Esophagus squamous epithelium (tissue), 5 donors: ENCODE results near the gene GNPTAB. TPM values are rescaled to one million over a fixed set of nuclear protein-coding genes. Genes with fewer than 3 reads are reported as not detected.
A peak's percentile ranks its signal among the peaks of the same experiment; 100 is the strongest.

ENCODE experiments used
- DNase-seq: peaks from one replicate; lab custom pipeline; 2025; lab: John Stamatoyannopoulos, UW
- H3K27ac ChIP-seq, 4 donors: fragments of 200-600 bp; sonication (generic); one replicate each; pipeline ENCODE4 v1.5.1; 2016 to 2019; ENCODE audit warnings: mild to moderate bottlenecking in 1 of 4
- H3K27me3 ChIP-seq, 4 donors: fragments of 200-600 bp; sonication (generic); 1 replicate in 3 of 4; 2 replicates in 1 of 4; pipeline versions ENCODE4 v1.5.1 to v1.6.0; 2017 to 2021; ENCODE audit warnings: antibody characterized with exemption in 1 of 4
- H3K36me3 ChIP-seq, 3 donors: fragments of 200-600 bp; sonication (generic); one replicate each; pipeline ENCODE4 v1.5.1; 2016 to 2019
- H3K4me1 ChIP-seq, 3 donors: fragments of 200-600 bp; sonication (generic); one replicate each; pipeline ENCODE4 v1.5.1; 2017 to 2019
- H3K4me3 ChIP-seq, 4 donors: fragments of 200-600 bp; sonication (generic); 1 replicate in 3 of 4; 2 replicates in 1 of 4; pipeline ENCODE4 v1.5.1; 2016 to 2019; ENCODE audit warnings: mild to moderate bottlenecking in 2 of 4, moderate library complexity in 1 of 4
- H3K9me3 ChIP-seq, 3 donors: fragments of 200-600 bp; sonication (generic); one replicate each; pipeline ENCODE4 v1.5.1; 2016 to 2019
- POLR2A ChIP-seq, 4 donors: fragments of 450-650 bp; IDR thresholded peaks; one replicate each; pipeline ENCODE4 v1.6.1; 2017; ENCODE audit warnings: antibody characterized with exemption in 4 of 4, mild to moderate bottlenecking in 4 of 4, moderate library complexity in 3 of 4
- whole genome bisulfite sequencing, 2 donors: methylation state at CpG; one replicate each; pipeline ENCODE4 v1.1.5; 2018; 5-methylcytosine and 5-hydroxymethylcytosine counted together
- intact Hi-C: fragments of 100-400 bp; cut with DNase I; formaldehyde crosslinking; loops from one replicate; pipeline ENCODE4 v1.15.0; 2022
- total RNA-seq, 4 donors: library from RNA; depleted of rRNA; stranded (reverse); fragments of >200 nt; gene quantifications; one replicate each; pipeline ENCODE4 v1.1.0, GENCODE V29; 2016
- TF ChIP-seq, protein P1 (sequence below), 6 experiments: fragments of 450-650 bp in 4 of 6; fragments of 200-600 bp in 2 of 6; sonication (generic) in 2 of 6; IDR thresholded peaks; one replicate each; pipeline ENCODE4 v1.5.1; 2016 to 2019; ENCODE audit warnings: antibody characterized with exemption in 6 of 6, mild to moderate bottlenecking in 4 of 6, moderate library complexity in 4 of 6
- donor health status: DM: yes; HTN: yes; CAD: no.

Gene GNPTAB
- 10 to 100 TPM; 20.8 to 26.3 (median 21.9) TPM for total RNA-seq

DNA sequence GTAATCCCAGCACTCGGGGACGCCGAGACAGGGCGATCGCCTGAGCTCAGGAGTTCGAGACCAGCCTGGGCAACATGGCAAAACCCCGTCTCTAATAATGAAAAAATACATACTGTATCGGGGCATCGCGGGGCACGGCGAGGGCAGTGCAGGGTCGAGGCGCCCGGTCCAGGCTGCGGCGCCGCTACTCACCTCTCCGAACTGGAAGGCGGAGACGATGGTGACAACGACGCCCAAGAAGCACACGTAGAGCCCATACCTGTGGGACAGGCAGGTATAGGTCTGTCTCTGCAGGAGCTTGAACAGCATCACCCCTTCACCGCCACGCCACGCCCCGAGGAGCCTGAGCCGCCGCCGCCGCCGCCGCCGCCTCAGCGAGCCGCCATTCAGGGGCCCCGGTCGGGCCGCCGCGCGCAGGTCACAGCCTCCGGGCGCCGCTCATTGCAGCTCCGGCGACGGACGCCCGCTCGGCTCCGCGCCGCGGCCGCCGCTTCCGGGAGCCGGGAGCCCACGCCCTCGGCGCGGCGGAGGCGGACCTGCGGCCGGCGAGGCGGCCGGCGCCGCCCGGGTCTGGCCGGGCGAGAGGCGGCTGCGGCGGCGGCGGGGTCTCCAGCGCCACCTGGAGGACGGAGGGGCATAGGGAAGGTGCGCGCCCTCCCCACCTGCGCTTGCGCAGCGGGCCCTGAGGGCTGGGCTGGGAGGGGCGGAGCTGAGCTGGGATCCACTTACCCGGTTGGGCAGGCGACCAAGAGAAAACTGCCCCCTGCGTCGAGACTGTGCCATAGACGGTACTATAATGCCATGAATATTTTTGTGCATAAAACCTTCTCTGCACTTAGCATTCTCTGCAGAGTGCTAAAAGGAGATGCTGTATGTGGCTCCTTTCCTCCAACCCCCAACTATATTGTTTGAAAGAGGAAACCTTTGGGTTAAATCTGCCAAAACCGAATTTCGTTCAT is at the start of gene GNPTAB:
GNPTAB (minus strand) TSS at position 593 of the 959 bp plus-strand sequence; CDS start at position 309, 284 bp downstream.
- TF ChIP-seq, protein P1, sequence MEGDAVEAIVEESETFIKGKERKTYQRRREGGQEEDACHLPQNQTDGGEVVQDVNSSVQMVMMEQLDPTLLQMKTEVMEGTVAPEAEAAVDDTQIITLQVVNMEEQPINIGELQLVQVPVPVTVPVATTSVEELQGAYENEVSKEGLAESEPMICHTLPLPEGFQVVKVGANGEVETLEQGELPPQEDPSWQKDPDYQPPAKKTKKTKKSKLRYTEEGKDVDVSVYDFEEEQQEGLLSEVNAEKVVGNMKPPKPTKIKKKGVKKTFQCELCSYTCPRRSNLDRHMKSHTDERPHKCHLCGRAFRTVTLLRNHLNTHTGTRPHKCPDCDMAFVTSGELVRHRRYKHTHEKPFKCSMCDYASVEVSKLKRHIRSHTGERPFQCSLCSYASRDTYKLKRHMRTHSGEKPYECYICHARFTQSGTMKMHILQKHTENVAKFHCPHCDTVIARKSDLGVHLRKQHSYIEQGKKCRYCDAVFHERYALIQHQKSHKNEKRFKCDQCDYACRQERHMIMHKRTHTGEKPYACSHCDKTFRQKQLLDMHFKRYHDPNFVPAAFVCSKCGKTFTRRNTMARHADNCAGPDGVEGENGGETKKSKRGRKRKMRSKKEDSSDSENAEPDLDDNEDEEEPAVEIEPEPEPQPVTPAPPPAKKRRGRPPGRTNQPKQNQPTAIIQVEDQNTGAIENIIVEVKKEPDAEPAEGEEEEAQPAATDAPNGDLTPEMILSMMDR (IDR thresholded peaks at IDR 0.05), result peak; percentile 68 to 97 (median 92)
- TF ChIP-seq POLR2A (IDR thresholded peaks at IDR 0.05), result peak in 2 of 4 donors; percentile 69 to 73
- no peaks in the 10 kb centered on the region for H3K27me3 ChIP-seq
- peak within 1 kb of the TSS; percentile 89 to 94 (median 90) for H3K27ac ChIP-seq
- peaks cover 8 to 55% (median 23%) of the 10 kb centered on the region in 3 donors for H3K4me1 ChIP-seq
- H3K36me3 ChIP-seq, result no peaks in the 10 kb centered on the region
- intact Hi-C loops, result no loop called here
- 2% methylated on average over 8 to 10 of the region's 96 CpGs for WGBS, 2 donors
- H3K4me3 ChIP-seq, result peak within 1 kb of the TSS; percentile 87 to 93 (median 91)
- DNase-seq, result peak; percentile 60
- H3K9me3 ChIP-seq, result no peaks in the 10 kb centered on the region

DNA sequence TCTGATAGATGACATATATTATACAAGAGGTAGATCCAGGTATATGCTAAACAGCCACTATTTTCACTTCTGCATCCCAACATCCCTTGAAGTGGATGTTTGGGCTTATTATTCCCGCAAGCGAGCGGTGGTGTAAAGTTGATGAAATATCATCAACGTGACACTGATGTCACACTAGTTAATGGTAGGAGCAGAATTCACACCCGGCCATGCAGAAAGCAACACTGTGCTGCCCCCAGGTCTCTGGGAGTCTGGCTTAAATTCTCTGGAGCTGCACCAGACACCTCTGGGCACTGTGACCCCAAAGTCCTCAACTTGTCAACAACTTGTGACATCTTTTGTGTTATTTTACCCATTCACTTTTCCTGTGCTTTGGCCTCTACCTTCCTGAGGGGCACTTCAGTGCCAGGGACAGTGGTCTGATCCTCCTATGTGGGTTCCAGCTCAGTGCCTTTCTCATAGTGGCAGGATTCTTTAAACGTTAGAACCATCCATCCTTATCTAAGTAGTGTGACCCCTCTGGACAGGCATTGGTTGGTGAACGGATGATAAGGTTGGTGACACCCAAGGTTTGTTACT is 47.6 kb upstream of the GNPTAB start:
- intact Hi-C loops, result no loop called here
- 20 to 40% methylated on average over 2 to 7 of the region's 7 CpGs for WGBS, 2 donors
- no peak for DNase-seq
- Histone ChIP-seq H3K9me3 (no peaks in the 10 kb centered on the region), H3K4me1 (peaks cover 0 to 38% (median 5%) of the 10 kb centered on the region in 3 donors), H3K4me3 (peak overlapping the region; percentile 54 to 91 (median 84)), H3K27me3 (peaks cover 0 to 4% (median 0%) of the 10 kb centered on the region in 4 donors), H3K36me3 (no peaks in the 10 kb centered on the region), H3K27ac (peak overlapping the region; percentile 89 to 99 (median 96))
- TF ChIP-seq, protein P1 (IDR thresholded peaks at IDR 0.05), result no peak
- TF ChIP-seq POLR2A (IDR thresholded peaks at IDR 0.05), result no peak

DNA sequence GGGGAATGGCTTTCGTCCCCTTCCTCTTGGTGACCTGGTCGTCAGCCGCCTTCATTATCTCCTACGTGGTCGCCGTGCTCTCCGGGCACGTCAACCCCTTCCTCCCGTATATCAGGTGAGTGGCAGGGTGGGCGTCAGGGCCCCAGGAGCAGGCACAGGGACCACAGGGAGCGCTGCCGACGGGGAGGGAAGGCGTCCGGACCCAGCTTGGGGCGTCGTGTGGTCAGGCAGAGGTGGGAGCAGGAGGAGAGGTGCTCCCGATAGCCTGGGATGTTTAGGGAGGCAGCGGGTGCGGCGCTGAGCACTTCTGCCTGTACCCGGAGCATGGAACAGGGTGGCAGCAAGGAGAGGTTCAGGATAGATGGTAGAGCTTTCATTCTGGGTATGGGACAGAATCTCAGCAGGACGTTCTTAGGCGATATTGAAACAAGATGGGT is 47.1 kb upstream of the GNPTAB start:
- no peak for DNase-seq
- TF ChIP-seq POLR2A (IDR thresholded peaks at IDR 0.05), result no peak
- TF ChIP-seq, protein P1 (IDR thresholded peaks at IDR 0.05), result no peak
- WGBS, 2 donors, result 0 to 2% methylated on average over 7 to 15 of the region's 24 CpGs
- intact Hi-C loops, result no loop called here
- Histone ChIP-seq H3K9me3 (no peaks in the 10 kb centered on the region), H3K27me3 (peaks cover 0 to 4% (median 0%) of the 10 kb centered on the region in 4 donors), H3K36me3 (no peaks in the 10 kb centered on the region), H3K27ac (peak overlapping the region; percentile 89 to 99 (median 96)), H3K4me1 (peaks cover 0 to 38% (median 5%) of the 10 kb centered on the region in 3 donors), H3K4me3 (peak overlapping the region; percentile 54 to 91 (median 84))

DNA sequence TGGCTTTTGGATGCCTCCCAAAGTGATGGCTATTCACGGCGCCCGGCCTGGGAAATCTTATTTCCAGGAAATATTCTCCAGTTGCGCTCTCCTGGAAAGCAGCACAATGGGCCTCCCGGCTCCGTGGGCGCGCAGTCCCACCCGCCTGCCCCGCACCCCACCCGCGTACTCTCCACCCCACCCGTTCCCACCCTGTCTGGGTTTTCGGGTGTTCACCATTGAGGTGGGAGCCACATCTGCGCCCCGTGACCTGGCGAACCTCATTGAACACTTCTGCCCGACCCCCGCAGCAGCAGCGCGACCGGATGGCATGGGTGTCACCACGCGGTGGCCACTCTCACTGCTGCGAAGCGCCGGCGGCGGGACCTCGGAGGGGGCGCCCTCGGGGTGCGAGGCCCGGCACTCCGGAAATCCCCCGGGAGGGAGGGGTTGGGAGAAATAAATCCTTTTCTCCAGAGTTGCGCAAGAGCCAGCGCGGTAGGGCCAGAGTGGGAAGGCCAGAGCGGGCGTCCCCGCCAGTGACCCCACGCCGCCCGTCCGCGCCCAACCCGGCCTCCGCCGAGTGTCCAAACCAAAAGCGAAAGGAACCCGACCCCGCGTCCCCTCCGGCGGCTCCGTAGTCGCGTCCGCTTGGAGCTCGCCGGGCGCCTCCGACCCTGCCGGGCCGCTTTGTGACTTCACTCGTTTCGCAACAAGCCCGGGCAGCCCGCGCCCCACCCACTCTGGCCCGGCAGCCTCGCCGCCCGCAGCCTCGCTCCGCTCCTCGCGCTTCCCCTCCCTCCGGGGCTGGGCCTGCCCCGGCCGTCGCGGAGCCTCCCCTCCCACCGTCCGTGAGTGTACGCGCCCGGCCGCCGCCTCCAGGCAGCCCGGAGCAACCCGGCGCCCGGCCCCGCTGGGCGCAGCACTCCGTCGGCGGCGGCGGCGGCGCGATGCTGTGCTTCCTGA is 46.4 kb upstream of the GNPTAB start, which contains the start of gene DRAM1:
DRAM1 (plus strand) TSS at position 720 of the 945 bp plus-strand sequence; CDS start at position 930, 210 bp downstream.
- peak in 2 of 4 donors; percentile 84 to 89 for TF ChIP-seq POLR2A (IDR thresholded peaks at IDR 0.05)
- TF ChIP-seq, protein P1 (IDR thresholded peaks at IDR 0.05), result peak in 2 of 6 experiments; percentile 6 to 12
- no peaks in the 10 kb centered on the region for H3K36me3 ChIP-seq
- peak within 1 kb of the TSS; percentile 54 to 91 (median 84) for H3K4me3 ChIP-seq
- 0 to 2% methylated on average over 6 to 7 of the region's 105 CpGs for WGBS, 2 donors
- H3K27me3 ChIP-seq, result peaks cover 0 to 4% (median 0%) of the 10 kb centered on the region in 4 donors
- peak within 1 kb of the TSS; percentile 89 to 99 (median 96) for H3K27ac ChIP-seq
- peak; percentile 56 for DNase-seq
- H3K4me1 ChIP-seq, result peaks cover 0 to 38% (median 5%) of the 10 kb centered on the region in 3 donors
- no peaks in the 10 kb centered on the region for H3K9me3 ChIP-seq
- intact Hi-C loops, result no loop called here
